Activated naive CD8-positive, alpha-beta T cell treated with anti-CD3 and anti-CD28 coated beads for 36 hours (primary cell): ENCODE measurements around the gene MORN1. TPM values are rescaled to one million over a fixed set of nuclear protein-coding genes. Genes with fewer than 3 reads are reported as not detected.
"Not testable (repeated sequence)": the region's sequence is repeated elsewhere in the genome, so short reads cannot be mapped to it uniquely, and the experiment has no call there.

Experiments used
- DNase-seq: peaks from one replicate; pipeline ENCODE4 v3.0.0; 2021
- H3K27ac Mint-ChIP-seq: one replicate; pipeline ENCODE4 v1.8.0; 2022; ENCODE audit warnings: mild to moderate bottlenecking, moderate library complexity, mixed read lengths
- H3K27me3 Mint-ChIP-seq: one replicate; pipeline ENCODE4 v1.8.0; 2022; ENCODE audit warnings: mild to moderate bottlenecking, mixed read lengths
- H3K36me3 Mint-ChIP-seq: one replicate; pipeline ENCODE4 v1.8.0; 2021; ENCODE audit warnings: mild to moderate bottlenecking, mixed read lengths
- H3K4me1 Mint-ChIP-seq: one replicate; pipeline ENCODE4 v1.8.0; 2021; ENCODE audit warnings: mixed read lengths
- H3K4me3 Mint-ChIP-seq: one replicate; pipeline ENCODE4 v1.8.0; 2022; ENCODE audit warnings: mild to moderate bottlenecking, moderate library complexity, mixed read lengths
- H3K9me3 Mint-ChIP-seq: one replicate; pipeline ENCODE4 v1.8.0; 2022; ENCODE audit warnings: mixed read lengths
- total RNA-seq, 2 experiments: library from RNA; stranded (reverse); gene quantifications; one replicate each; pipeline ENCODE4 v1.2.3, GENCODE V29; 2021

Gene MORN1
- total RNA-seq, 2 experiments from 2014 or later = 6.8 to 7.8 TPM

DNA sequence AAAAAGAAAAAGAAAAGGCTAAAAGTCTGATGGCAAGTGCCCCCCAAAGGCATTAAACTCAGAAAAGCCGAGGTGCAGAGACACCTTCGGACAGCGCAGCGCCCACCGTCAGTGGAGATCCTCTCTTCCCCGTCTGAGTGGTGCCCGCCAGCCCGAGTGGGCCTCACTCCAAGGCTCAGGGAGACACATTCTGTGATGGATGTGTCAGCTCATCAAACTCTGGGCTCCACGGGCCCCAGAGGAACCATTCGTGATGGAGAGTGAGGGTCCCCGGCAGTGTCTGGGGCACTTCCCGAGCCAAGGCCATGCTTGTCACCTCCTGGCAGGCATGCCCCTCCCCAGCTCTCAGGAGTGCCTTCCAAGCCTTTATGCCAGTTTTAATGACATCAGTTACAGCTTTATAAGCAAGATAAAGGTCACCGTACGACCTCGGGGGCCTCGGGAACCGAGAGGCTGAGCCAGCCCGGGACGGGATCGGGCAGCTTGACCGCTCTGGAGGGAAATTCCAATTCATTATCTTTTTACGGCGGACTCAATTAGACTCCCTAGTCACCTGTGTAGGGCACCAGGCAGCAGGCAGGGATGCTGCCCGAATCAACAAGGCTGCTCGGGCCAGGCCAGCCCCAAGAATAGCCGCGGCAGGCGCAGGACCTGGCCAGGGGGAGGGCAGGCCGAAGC lies 49.5 kb downstream of the MORN1 start:
- H3K4me1 Mint-ChIP-seq = no peaks in the 10 kb centered on the region
- no peaks in the 10 kb centered on the region for H3K27me3 Mint-ChIP-seq
- H3K9me3 Mint-ChIP-seq = no peaks in the 10 kb centered on the region
- H3K36me3 Mint-ChIP-seq = no peaks in the 10 kb centered on the region
- no peak overlapping the region for H3K4me3 Mint-ChIP-seq
- H3K27ac Mint-ChIP-seq = no peak overlapping the region
- no peak for DNase-seq

DNA sequence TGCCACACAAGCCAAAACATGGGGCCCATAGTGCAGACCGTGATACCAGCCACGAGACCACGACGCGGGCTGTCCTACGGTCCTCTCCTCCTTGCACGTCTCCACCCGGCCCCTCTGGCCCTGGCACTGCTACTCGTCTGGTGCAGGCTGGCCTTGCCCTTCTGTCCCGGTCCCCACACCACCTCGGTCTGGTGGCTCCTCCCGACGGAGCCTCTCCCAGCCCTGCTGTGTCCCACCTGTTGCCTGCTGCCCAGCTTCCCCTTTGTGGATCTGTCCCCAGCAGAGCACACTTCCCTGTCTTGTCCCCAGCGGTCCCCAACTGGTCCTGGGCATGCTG lies 50.5 kb downstream of the MORN1 start:
- DNase-seq = no peak
- H3K36me3 Mint-ChIP-seq = no peaks in the 10 kb centered on the region
- no peaks in the 10 kb centered on the region for H3K27me3 Mint-ChIP-seq
- no peaks in the 10 kb centered on the region for H3K9me3 Mint-ChIP-seq
- H3K4me3 Mint-ChIP-seq = no peak overlapping the region
- H3K27ac Mint-ChIP-seq = no peak overlapping the region
- no peaks in the 10 kb centered on the region for H3K4me1 Mint-ChIP-seq

DNA sequence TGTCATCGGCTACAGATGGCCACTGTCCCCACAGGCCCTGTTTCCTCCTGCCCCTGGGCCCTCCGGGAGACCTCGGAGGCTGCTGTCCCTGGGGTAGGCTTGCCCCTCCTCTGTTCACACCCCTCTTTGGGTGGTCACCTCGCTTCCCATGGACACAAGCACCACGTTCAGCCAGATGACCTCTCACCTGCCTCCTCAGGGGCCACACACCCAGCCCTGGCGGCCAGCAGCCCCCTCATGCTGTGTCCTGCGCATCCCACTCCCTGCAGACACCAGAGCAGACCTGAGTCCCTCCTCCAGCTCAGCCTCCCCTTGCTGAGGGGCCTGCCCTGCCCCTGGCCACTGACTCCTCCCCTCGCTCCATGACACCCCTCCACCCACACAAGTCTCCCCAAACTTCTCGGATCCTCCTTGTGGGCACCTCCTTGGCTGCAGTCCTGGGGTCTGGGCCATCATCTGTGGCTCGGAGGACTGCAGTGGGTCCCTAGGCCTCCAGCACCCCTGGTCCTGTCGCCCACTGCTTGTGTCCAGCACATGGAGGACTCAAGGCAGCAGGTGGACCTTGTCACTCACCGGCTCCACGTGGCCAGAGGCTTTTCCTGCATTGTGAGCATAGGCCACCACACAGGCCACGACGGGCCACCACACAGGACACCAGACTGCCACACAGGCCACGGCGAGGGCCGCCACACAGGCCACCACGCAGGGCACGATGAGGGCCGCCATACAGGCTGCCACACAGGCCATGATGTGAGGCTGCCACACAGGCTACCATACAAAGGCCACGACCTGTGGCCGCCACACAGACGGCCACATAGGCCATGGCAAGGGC lies 51.1 kb downstream of the MORN1 start:
- Mint-ChIP-seq H3K4me3 (no peak overlapping the region), H3K9me3 (no peaks in the 10 kb centered on the region), H3K27ac (no peak overlapping the region), H3K4me1 (no peaks in the 10 kb centered on the region), H3K27me3 (no peaks in the 10 kb centered on the region), H3K36me3 (no peaks in the 10 kb centered on the region)
- DNase-seq = no peak

DNA sequence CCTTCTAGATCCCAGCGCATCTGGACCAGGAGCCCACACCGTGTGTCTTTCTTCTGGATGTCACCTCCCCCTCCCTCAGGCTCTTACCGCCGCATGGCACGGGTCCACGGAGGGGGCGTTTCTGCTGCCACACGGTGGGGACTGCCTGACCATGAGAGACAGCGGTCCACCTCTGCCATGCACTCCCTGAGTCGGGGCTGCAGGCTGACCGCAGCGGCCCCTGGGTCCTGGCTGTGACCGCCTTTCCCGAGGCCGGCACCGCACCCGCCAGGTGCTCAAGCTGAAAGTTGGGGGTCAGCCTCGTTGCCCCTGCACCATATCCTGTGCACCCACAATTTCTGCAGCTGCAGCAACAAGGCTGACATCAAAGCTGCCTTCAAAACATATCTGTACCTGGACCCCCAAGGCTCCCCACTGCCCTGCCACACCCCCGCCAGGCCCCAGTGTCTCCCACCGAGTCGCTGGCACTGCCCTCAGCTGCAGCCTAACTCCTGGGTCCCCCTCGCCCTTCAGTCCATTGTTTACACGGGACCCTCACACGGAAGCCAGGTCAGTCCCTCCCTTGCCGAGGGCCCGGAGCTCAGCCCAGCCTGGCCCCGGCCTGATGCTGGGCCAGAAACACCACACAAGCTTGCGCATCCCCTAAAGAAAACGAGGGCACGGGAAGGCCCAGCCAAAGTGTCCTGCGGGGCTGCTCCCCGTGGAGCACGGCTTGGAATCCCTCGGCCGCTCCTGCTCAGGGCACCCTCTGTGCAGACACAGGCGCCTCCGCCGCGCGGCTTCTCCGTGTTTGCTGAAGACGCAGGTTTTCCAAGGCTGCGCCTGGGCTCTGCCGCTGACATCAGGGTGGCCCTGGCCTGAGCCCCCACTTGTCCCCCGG lies 51.9 kb downstream of the MORN1 start:
- Mint-ChIP-seq H3K9me3 (no peaks in the 10 kb centered on the region), H3K4me3 (no peak overlapping the region), H3K36me3 (no peaks in the 10 kb centered on the region), H3K27me3 (no peaks in the 10 kb centered on the region), H3K27ac (no peak overlapping the region), H3K4me1 (no peaks in the 10 kb centered on the region)
- no peak for DNase-seq

DNA sequence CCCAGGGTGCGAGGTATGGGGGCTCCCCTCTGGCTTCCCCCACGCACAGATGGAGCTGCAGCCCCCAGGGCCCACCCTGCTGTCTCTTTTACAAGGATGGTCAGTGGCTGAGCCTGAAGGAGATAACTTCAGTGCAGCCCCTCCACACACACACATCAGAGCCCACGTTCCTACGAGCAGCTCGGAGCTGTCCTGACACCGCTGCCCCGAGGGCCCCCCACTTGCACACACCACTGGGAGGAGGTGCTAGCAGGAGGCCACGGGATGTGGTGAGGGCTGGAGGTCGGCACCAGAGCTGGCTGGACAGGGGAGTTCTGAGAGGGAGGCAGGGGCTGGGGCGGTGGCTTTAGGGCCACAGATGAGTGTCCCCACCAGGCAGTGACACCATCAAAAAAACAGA lies 53.9 kb downstream of the MORN1 start:
- H3K27me3 Mint-ChIP-seq = no peaks in the 10 kb centered on the region
- H3K4me3 Mint-ChIP-seq = no peak overlapping the region
- H3K36me3 Mint-ChIP-seq = no peaks in the 10 kb centered on the region
- H3K27ac Mint-ChIP-seq = no peak overlapping the region
- DNase-seq = no peak
- H3K9me3 Mint-ChIP-seq = no peaks in the 10 kb centered on the region
- no peaks in the 10 kb centered on the region for H3K4me1 Mint-ChIP-seq

- DNase-seq = no peak
- no peak overlapping the region for H3K27ac Mint-ChIP-seq
- H3K9me3 Mint-ChIP-seq = no peaks in the 10 kb centered on the region
- H3K4me3 Mint-ChIP-seq = no peak overlapping the region
- H3K36me3 Mint-ChIP-seq = no peaks in the 10 kb centered on the region
- no peaks in the 10 kb centered on the region for H3K4me1 Mint-ChIP-seq
- H3K27me3 Mint-ChIP-seq = no peaks in the 10 kb centered on the region
These were observed 54.3 kb downstream of the MORN1 start for GRCh38 chr1:2337081-2337480.

DNA sequence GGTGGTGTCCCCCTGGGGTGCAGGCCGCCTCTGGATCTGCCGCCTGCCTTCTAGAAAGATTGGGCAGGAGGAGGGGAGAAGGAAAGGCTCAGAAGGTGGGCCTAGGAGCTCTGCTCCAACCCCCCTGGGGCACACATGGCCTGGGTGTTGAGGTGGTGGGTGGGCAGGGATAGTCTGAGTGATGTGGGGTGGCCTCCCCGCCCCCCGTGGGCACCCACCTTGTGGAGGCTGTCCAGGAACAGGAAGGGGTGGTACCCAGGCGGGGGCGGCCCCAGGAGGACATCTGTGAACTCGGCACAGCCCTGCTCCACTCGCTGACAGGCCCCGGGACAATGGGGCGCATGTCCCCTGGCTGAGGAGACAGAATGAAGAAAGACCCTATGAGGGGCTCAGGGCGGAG lies 54.9 kb downstream of the MORN1 start:
- no peaks in the 10 kb centered on the region for H3K9me3 Mint-ChIP-seq
- H3K27me3 Mint-ChIP-seq = no peaks in the 10 kb centered on the region
- no peaks in the 10 kb centered on the region for H3K36me3 Mint-ChIP-seq
- H3K4me1 Mint-ChIP-seq = no peaks in the 10 kb centered on the region
- H3K27ac Mint-ChIP-seq = no peak overlapping the region
- no peak overlapping the region for H3K4me3 Mint-ChIP-seq
- no peak for DNase-seq

- no peak overlapping the region for H3K27ac Mint-ChIP-seq
- DNase-seq = no peak
- H3K9me3 Mint-ChIP-seq = no peaks in the 10 kb centered on the region
- no peak overlapping the region for H3K4me3 Mint-ChIP-seq
- no peaks in the 10 kb centered on the region for H3K4me1 Mint-ChIP-seq
- H3K27me3 Mint-ChIP-seq = no peaks in the 10 kb centered on the region
- H3K36me3 Mint-ChIP-seq = no peaks in the 10 kb centered on the region
These were observed 55.5 kb downstream of the MORN1 start for GRCh38 chr1:2335721-2336455.

DNA sequence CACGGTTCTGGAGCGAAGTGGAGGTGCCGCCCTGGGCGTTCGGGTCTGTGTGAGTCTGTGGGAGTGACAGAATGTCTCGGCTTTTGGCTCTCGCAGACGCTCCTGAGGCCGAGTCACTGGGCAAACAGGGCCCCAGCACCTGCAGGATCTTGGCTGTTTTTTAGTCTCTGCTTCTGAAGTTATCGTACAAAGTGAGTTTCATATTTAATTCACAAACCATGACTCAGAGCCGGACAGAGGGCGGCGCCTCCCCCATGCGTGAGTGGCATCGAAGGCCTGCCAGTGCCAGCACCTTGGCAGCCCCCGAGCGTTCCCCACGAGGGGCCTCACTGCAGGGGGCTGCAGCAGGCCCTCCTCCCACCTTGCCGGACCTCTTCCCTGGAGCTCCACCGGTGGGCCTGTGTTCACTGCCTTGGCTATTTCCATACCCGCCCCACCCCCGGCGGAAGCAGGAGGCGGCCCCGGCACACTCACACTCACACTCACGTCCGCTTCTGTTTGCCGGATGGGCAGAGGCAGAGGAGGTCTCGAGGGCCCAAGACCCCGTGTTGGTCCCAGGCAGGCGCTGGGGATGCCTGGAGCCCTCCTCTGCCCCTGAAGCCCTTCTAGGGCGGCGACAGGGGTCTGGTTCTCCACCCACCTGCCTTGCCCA lies 56.3 kb downstream of the MORN1 start:
- no peak for DNase-seq
- H3K9me3 Mint-ChIP-seq = no peaks in the 10 kb centered on the region
- H3K36me3 Mint-ChIP-seq = no peaks in the 10 kb centered on the region
- H3K27ac Mint-ChIP-seq = no peak overlapping the region
- no peak overlapping the region for H3K4me3 Mint-ChIP-seq
- no peaks in the 10 kb centered on the region for H3K27me3 Mint-ChIP-seq
- H3K4me1 Mint-ChIP-seq = no peaks in the 10 kb centered on the region

DNA sequence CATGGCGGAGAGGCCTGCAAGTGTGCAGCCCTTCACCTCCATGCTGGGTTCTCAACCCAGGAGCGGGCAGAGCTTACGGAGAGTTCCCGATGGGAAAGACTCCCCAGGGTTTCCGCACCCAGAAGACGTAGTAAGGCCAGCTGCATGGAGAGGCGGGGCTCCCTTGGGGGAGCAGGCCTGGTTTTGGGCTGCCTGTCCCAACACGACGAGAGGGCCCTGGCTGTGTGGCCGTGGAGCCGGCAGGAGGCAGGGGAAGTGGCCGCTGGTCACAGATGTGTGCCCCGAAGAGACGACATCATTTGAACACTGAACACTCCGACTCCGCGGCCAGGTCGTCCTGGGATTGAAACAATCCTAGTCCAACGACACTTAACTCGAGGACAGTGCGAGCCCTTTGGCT lies 57.0 kb downstream of the MORN1 start:
- H3K9me3 Mint-ChIP-seq = no peaks in the 10 kb centered on the region
- no peaks in the 10 kb centered on the region for H3K4me1 Mint-ChIP-seq
- H3K27ac Mint-ChIP-seq = no peak overlapping the region
- no peak overlapping the region for H3K4me3 Mint-ChIP-seq
- no peaks in the 10 kb centered on the region for H3K36me3 Mint-ChIP-seq
- H3K27me3 Mint-ChIP-seq = no peaks in the 10 kb centered on the region
- no peak for DNase-seq

GRCh38 chr1:2331580-2331979 lies 59.8 kb downstream of the MORN1 start:
- not testable (repeated sequence) for H3K9me3 Mint-ChIP-seq, H3K27me3 Mint-ChIP-seq, H3K4me1 Mint-ChIP-seq

GRCh38 chr1:2331200-2331544 lies 60.2 kb downstream of the MORN1 start:
- Mint-ChIP-seq H3K36me3 (no peaks in the 10 kb centered on the region), H3K4me1 (no peaks in the 10 kb centered on the region), H3K27me3 (no peaks in the 10 kb centered on the region), H3K27ac (no peak overlapping the region), H3K9me3 (no peaks in the 10 kb centered on the region), H3K4me3 (no peak overlapping the region)
- DNase-seq = no peak

More at GRCh38 chr1:2331580-2331979, 59.8 kb downstream of the MORN1 start:
- not testable (repeated sequence) for H3K27ac Mint-ChIP-seq, H3K4me3 Mint-ChIP-seq, DNase-seq, H3K36me3 Mint-ChIP-seq

DNA sequence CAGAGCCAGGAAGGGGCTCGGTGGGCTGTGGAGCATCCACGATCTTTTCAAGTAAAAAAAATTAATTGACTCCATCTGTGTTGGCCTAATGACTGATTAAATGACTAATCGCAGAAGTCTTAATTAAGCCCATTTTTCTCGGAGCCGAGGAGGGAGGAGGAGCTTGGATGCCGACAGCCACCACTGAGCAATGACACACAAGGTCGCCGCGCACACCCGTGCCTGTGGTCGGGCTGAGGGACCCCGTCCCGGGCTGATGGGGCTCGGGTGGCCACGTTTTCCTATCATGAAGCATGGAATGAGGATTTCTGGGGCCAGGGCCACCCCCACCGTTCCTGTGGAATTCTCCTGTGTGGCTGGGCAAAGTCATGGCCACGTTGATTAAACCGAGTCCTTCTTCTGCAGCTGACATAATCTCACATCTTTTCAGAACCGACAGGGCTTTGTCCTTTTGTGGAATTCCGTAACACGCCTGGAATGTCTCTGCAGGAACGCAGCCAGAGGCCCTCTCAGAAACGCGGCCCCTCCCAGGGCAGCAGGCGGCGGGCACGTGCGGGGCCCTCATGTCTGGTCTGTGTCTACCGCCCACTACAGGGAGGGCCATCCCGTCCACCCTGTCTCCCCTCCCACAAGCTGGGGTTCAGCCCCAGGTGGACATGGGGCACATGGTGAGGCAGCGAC lies 60.7 kb downstream of the MORN1 start:
- H3K36me3 Mint-ChIP-seq = no peaks in the 10 kb centered on the region

DNA sequence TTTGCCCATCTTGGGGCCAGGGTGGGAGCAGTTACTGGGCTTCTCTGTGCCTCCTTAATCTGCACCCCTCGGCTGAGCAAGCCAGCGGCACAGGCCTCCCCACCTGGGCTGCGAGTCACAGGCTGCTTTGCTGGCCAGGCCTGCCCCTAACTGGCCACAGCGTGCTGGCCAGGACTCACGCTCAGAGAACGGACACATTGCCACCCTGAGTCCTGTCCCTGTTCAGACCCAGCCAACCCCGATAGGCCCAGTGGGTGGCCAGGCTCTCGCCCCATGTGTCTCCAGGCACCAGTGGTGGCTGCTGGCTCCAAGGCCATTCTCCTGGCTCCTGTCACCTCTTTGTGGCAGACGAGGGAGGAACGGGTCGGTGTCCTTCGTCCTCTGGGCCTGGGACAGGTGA lies 61.3 kb downstream of the MORN1 start:
- H3K4me1 Mint-ChIP-seq = no peaks in the 10 kb centered on the region
- DNase-seq = no peak
- H3K27ac Mint-ChIP-seq = no peak overlapping the region
- no peaks in the 10 kb centered on the region for H3K9me3 Mint-ChIP-seq
- no peak overlapping the region for H3K4me3 Mint-ChIP-seq
- H3K36me3 Mint-ChIP-seq = no peaks in the 10 kb centered on the region
- peaks cover 3% of the 10 kb centered on the region for H3K27me3 Mint-ChIP-seq

More for the DNA sequence above, 60.7 kb downstream of the MORN1 start:
- Mint-ChIP-seq H3K27me3 (no peaks in the 10 kb centered on the region), H3K27ac (no peak overlapping the region), H3K4me1 (no peaks in the 10 kb centered on the region), H3K9me3 (no peaks in the 10 kb centered on the region), H3K4me3 (no peak overlapping the region)
- DNase-seq = no peak
